Nucleus accumbens (tissue), 56 donors: Measurements from ENCODE around the gene FAM177B.
"Not testable (repeated sequence)": the region's sequence is repeated elsewhere in the genome, so short reads cannot be mapped to it uniquely, and the experiment has no call there.

Experiments
- DNase-seq, 56 donors: peaks; one replicate each; lab custom pipeline; 2025; lab: John Stamatoyannopoulos, UW

FAM177B gene

DNA sequence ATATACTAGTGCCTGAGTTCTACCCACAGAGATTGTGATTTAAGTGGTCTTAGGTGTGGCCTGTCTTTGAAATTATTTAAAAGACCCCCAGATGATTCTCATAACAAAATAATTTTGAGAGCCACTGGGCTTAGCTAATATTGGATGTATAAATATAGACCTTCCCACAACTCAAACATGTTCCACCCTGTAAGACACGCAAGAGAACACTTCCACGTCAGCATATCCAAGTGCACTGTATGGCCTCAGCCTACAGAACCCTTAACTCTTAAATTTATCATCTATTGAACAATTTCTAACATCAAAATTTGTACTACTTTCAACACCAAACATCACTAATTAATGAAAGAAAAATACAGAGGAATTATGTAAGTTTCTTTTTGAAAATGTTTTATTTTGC lies 2.5 kb downstream of the FAM177B start:
- no peak for DNase-seq

DNA sequence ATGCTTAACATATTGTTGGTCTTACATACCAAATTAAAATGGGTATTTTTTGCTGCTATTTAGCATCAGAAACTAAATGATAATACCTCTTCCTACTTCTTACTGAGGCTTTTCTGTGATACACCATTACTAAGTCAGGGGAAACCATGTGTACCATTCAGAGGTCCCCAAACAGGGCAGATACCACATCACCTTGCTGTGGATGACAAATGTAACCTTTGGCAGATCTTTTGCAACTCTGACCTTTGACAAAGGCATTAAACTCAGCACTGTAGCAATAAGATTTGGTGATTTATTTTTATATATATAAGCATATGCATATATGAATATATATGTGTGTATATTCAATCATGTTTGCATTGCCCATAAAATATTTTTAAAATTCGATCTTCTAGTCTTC lies 2.9 kb downstream of the FAM177B start:
- no peak for DNase-seq

DNA sequence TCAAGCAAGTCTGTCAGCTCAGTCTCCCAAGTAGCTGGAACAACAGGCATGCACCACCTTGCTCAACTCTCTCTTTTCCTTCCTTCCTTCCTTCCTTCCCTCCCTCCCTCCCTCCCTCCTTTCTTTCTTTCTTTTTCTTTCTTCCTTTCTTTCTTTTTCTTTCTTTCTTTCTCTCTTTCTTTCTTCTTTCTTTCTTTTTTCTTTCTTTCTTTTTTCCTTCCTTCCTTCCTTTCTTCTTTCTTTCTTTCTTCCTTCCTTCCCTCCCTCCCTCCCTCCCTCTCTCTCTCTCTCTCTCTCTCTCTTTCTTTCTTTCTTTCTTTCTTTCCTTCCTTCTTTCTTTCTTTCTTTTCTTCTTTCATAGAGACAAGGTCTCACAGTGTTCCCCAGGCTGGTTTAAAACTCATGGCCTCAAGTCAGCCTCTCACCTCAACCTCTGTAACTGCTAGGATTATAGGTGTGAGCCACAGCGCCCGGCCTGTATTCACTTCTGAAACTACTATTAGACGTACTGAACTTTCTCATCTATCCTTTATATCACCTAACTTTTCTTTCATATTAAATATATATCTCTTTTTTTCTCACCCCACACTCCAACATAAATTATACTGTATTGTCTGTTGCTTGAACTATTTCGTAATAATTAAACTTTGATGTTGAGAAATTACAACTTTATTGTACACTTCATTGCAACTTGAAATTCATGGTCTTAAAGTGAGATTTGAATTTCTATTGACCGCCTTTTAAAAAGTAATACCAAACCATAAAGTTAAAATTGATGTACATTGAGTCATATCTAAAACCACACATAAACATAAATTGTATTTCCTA lies 4.8 kb downstream of the FAM177B start:
- not testable (repeated sequence) for DNase-seq

DNA sequence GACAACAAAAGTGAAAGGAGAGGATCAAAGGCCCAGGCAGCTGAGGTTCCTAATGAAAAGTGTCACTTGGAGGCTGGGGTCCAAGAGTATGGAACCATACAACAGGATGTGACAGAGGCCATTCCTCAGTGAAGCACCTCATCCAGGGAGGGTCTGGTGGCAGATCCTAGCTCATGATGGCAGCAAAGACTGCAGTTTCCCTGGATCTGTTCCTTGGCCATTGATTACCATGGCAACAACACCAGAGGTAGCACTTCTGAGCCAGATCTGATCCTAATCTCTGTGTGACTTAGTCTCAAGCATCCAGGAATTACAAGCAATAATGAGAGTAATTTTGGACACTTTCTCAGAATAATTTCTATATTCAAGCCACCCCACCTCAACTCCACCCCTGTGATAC lies 12.9 kb downstream of the FAM177B start:
- DNase-seq: no peak

DNA sequence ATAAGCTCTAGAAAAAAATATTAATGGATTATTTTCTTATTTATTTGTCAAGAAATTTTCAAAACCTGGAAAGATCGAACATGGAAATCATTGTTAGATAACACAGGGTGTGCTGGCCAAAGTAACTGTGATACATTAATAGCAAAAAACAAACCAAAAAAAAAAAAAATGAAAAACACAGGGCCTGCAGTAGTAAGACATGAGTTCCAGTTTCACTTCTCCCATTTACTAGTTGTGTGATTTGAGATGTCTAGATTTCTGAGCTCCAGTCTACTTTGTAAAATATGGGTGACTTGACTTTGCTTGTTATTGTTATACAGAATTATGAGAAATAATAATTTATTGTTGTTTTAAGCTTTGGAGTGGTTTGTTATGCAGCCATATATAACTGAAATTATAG lies 13.6 kb downstream of the FAM177B start:
- DNase-seq: no peak

DNA sequence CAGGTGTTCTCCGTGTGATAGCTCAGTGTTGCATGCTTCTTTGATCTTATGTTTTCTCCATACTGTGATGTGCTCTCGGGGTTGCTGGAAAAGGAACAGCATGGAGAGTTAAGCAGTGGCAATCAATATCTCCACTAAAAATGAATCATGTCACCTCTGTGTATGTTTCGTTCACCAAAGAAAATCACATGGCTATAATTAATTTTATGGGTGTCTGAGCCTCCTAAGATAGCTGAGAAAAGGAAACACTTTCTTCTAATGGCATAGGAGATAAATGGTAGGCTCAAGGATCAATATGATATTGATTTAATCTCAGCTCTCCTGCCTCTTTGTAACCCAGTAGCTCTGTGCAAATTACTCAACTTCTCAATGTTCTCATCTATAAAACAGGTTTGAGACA lies 14.3 kb downstream of the FAM177B start:
- DNase-seq: no peak

DNA sequence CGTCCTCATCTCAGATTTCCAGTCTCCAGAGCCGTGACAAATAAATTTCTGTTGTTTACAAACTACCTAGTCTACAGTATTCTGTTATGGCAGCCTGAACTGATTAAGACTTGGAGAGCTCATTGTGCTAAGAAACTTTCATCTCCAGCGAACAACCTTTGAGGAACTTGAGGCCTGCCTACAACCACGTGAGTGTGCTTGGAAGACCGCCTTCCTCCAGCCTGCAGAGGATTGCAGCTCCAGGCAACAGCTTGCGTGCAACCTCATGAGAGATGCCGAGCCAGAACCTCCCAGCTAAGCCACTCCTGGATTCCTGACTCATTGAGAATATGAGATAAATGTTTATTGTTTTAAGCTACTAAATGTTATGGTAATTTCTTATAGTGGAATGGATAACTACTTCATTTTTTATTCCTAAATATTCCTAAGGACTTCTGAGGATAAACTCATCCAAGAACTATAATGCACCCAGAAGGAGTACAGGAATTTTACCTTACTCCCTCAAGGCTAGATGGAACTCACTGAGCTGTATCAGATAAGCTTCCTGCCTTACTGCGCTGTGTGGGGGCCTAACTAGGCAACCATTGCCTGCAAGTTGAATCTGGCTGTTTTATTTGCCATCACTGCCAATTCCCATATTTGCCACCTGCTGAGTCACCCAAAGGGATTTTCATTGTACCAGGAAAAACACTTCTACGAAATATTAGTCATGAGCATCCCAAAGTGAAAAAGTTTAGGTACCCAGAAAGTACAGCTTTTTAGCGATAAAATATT lies 17.6 kb downstream of the FAM177B start:
- DNase-seq: peak in 14 of 56 donors; percentile 1 to 68 (median 18)

DNA sequence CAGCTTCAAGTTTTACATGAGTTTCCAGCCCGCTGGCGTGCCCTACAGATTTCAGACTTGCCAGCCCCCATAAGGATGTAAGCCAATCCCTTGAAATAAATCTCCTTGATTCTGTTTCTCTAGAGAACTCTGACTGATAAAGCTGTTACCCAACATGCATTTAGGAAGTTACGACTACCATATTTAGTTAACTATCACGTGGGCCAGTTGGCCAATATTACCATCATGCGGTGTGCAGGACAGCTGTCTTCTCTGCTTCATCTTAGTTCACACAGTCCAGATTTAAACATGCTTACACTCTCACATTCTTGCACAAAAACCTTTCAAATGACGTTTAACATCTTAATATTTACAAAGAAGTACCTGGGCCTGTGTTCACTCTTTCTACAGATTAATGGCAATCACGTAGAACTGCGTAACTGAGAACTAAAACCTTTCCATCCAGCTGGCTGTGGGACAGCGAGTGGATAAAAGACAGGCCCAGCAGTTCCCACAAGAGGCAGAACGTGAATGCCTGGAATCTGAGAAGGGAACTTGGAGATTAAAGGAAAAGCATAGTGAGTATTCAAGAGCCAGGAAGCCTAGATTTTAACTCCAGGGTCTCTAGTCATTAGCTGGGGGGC lies 20.8 kb downstream of the FAM177B start:
- DNase-seq: peak in 1 of 56 donors; percentile 30

DNA sequence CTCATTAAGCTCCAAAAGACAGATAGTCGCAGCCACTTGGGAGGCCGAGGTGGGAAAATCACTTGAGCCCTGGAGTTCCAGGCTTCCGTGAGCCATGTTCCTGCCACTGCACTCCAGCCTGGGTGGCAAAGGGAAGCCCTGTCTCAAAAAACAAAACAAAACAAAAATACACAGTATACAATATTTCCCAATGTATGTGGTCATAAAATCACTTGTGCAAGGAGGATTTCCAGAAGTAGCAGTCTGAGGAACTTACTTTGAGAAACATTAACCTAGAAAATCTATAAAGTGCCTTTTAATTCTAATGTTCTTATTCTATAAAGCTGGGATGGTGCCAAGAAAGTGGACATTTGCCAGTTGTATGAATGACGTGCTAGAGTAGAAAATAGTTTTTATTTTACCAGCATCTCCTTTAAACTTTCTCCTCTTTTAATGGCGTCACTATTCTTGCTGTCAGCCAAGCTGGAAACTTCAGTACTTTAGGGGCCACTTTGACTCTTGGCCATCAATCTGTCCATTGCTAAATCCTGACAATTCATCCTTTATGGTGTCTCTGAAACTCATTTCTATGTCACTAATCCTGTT lies 22.5 kb downstream of the FAM177B start:
- DNase-seq: no peak

DNA sequence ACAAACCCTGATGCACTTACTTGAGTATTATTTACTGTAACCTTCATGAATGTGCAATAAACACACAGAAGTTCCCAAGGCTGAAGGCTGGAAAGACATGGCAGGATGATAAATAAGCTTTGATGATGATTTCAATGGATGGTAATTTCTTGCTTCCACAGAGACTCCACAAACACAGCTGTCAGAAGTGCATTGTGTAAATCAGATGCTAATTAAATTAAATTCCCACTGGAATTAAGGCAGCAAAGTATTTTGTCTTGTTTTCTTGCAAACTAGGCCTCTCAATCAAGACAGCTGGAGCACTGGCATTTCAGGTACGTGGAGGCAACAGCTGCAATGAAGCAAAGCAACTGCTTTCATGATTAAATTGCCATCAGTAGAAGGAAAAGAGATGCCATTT lies 24.1 kb downstream of the FAM177B start:
- DNase-seq: no peak

DNA sequence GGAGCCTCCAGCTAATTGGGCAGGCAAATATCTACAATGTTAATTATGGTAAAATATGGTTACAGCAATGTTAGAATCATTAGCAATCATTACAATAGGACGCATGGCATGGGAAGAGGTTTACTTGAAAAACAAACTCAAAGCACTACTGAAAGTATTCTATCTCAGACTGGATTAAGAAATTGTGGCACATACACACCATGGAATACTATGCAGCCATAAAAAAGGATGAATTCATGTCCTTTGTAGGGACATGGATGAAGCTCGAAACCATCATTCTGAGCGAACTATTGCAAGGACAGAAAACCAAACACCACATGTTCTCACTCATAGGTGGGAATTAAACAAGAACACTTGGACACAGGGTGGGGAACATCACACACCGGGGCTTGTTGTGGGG lies 25.2 kb downstream of the FAM177B start:
- DNase-seq: not testable (repeated sequence)

DNA sequence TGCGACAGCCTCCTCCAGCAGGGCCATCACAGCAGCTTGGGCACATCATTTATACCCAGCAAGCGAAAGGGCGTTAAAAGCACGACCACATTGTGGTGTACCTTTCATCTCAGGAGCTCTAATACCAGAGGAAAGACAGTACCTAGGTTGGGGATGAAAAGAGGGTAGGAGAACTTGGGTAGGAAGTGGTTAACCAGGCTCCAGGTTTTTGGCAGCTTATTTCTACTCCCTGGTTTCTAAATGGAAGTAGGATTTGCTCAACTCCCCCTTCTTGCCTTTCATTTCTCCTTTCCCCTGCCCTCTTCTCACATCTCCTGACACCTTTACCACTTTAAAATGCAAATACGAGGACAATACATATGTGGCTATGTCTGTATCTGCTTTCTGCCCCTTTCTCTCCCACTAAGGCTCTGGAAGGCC lies 30.2 kb downstream of the FAM177B start:
- no peak for DNase-seq

DNA sequence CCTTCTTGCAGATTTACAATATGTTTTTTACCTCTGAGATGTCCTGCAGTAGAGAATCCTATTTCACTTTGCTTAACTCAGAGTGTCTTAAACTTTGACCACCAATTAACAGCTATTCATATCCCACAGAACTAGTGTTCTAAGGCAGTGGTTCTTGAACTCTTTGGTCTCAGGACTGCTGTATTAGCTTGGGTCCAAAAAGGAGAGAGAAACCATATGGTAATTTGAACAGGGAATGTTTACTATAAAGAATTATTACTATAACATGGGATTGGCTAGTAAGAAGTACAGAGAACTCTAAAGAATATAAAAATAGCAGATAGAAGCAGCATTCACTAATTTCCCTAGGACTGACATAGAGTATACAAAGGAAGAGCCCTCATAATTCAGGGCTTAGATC lies 31.6 kb downstream of the FAM177B start:
- no peak for DNase-seq

DNA sequence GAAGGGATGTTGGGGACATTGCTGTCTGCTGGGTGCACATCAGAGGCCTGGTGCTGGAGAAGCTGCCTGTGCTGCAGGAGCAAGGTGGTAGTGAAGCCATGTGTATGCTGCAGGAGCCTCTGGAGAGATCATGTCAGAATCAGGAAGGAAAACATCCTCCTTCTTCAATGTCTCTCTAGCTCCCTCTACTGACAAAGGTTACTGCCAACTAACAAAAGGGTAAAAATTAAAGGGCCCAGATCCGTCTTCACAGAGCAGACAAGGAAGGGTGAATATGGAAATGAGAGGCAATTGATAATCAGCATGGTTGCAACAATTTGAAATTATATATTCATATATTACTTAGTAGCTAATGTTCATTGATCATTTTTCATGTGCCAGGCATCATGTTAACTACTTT lies 32.2 kb downstream of the FAM177B start:
- DNase-seq: no peak

DNA sequence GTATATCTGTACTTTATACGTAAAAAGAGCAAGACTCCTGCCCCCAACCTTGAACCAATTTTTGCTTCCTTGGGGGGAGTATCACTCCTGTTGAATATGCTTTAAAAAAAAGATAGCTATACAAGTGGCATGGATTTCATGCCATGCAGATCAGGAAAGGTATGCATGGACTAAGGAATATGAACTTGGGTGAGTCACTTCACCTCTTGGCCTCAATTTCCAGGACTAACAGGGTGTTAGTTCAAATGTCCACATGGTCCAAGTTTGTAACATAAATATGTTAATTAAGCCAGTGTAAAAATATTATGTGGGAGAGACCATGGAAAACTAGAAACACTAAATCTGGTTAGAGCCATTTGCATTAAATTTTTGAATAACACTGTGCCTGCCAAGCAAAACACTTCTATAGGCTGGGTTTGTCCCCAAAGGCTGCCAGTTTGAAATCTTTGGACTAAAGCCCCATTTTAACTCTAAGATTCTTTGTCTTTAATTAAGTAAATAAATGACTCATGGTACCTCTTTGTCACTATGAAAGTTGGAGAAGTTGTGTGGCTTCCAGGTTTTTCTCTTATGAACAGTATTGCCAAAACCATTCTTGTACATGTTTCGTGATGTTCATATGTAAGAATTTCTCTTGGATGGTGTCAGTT lies 33.1 kb downstream of the FAM177B start:
- DNase-seq: no peak

DNA sequence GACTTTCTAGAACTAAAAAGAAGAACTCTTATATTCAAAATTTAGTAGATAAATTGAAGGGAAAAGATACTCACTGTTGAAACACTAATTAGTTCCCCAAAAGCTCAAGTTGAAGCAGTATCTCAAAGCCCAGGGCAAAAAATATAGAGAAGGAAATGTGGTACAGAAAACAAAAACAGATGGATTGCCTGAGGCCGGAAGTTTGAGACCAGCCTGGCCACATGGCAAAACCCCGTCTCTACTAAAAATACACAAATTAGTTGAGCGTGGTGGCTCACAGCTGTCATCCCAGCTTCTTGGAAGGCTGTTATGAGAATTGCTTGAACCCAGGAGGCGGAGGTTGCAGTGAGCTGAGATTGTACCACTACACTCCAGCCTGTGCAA lies 36.0 kb downstream of the FAM177B start:
- peak in 2 of 56 donors; percentile 11 to 13 for DNase-seq

DNA sequence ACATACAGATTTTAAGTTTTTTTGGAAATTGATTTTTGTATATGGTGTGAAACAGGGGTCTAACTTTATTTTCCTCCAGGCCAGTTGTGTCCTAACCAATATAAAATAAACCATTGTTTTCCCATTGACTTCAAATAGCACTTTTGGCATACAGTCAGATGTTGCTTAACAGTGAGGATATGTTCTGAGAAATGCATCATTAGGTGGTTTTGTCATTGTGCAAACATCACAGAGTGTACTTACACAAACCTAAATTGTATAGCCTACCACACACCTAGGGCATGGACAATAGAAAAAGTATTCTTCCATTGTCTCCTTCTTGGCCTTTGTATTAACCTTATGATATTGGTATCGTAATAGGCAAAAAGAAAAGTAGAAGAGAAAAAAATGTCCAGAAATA lies 40.5 kb downstream of the FAM177B start:
- no peak for DNase-seq

DNA sequence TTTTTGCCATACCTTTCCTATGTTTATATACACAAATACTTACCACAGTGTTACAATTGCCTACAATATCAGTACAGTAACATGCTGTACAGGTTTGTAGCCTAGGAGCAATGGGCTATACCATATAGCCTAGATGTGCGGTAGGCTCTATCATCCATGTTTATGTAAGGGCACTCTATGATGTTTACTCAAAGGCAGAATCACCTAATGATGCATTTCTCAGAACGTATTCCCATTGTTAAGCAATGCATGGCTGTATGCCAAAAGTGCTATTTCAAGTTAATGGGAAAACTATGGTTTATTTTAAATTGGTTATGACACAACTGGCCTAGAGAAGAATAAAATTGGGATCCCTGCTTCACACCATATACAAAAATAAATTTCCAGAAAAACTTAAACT lies 41.0 kb downstream of the FAM177B start:
- DNase-seq: no peak

DNA sequence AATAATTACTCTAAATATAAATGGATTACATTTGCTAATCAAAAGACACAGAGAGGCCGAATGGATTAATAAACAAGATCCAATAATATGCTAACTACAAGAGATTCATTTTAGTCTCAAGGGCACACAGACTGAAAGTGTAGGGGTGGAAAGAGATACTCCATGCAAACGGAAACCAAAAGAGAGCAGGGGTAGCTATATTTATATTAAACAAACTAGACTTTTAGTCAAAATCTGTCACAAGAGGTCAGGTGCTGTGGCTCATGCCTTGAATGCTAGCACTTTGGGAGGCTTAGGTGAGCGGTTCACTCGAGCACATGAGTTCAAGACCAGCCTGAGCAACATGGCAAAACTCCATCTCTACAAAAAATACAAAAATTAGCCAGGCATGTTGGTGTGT lies 44.2 kb downstream of the FAM177B start:
- no peak for DNase-seq

DNA sequence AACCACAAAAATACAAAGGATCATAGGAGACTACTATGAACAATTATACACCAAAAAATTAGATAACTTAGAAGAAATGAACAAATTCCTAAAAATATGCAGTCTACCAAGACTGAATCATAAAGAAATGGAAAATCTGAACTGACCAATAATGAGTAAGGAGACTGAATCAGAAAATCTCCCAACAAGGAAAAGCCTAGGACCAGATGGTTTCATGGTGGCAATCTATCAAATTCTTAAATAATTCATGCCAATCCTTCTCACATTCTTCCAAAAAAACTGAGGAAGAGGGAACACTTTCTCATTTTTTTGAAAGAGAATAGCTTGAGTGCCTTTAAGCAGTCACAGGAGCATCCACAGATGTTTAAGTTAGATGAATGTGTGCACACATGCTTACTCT lies 46.0 kb downstream of the FAM177B start:
- DNase-seq: no peak

DNA sequence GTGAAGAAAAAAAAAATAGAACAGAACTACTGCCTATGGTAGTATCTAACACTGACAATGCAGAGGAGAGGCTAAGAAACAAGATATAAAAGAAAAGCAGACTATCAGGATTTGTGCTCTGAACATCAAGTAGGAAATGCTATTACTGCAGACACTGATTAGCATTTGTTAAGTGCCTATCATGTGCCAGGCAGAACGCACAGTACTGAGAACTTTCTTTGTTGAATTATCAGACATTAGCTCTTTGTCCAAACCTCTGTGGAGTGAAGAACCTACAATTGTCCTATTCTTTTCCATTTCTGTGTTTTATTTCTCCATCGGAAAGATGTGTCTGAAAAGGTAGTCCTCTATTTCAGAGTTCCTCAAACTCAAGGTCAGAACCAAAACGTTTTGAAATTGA lies 47.4 kb downstream of the FAM177B start:
- DNase-seq: peak in 3 of 56 donors; percentile 3 to 11 (median 10)
